ENCODE data around the gene UQCRHL. TPM values are rescaled to one million over a fixed set of nuclear protein-coding genes. Genes with fewer than 3 reads are reported as not detected.
A peak's percentile ranks its signal among the peaks of the same experiment; 100 is the strongest.
"Not testable (repeated sequence)": the region's sequence is repeated elsewhere in the genome, so short reads cannot be mapped to it uniquely, and the experiment has no call there.

Gene UQCRHL
- total RNA-seq, result 6.1 TPM
- long read RNA-seq, result 0 reads

- DNase-seq; intact Hi-C loops (cut with DNase I); ATAC-seq (ENCODE audit: poor library complexity): not testable (repeated sequence)
These were observed at the start of gene UQCRHL for GRCh38 chr1:15807549-15807948. Gene UQCRHL, minus strand, starts transcription at chr1:15807649. Its CDS starts 0 bp downstream, at chr1:15807649.

- DNase-seq (no peak), ATAC-seq (ENCODE audit: poor library complexity) (no peak)
- intact Hi-C loops (cut with DNase I), result no loop called here
These were observed 49.4 kb upstream of the UQCRHL start for GRCh38 chr1:15856888-15857287.

DNA sequence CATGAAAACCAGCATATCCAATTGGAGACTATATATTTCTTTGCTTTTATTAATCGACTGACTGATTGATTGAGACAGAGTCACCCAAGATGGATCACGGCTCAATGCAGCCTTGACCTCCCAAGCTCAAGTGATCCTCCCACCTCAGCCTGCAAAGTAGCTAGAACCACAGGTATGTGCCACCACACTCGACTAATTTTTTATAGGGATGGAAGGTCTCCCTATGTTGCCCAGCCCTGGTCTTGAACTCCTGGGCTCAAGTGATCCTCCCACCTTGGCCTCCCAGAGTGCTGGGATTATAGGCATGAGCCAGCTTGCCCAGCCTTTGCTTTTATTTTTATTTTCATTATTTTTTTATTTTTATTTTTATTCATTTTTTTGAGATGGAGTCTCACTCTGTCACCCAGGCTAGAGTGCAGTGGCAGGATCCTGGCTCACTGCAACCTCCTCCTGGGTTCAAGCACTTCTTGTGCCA lies 45.4 kb upstream of the UQCRHL start:
- ATAC-seq (ENCODE audit: poor library complexity), result no peak
- intact Hi-C loops (cut with DNase I), result no loop called here
- DNase-seq, result no peak

- no peak for ATAC-seq (ENCODE audit: poor library complexity)
These were observed 44.8 kb upstream of the UQCRHL start for GRCh38 chr1:15852036-15852827.

GRCh38 chr1:15851210-15852035 lies 44.0 kb upstream of the UQCRHL start:
- no peak for DNase-seq
- intact Hi-C loops (cut with DNase I), result no loop called here
- ATAC-seq (ENCODE audit: poor library complexity), result no peak

More at GRCh38 chr1:15852036-15852827, 44.8 kb upstream of the UQCRHL start:
- intact Hi-C loops (cut with DNase I), result no loop called here
- DNase-seq, result no peak

DNA sequence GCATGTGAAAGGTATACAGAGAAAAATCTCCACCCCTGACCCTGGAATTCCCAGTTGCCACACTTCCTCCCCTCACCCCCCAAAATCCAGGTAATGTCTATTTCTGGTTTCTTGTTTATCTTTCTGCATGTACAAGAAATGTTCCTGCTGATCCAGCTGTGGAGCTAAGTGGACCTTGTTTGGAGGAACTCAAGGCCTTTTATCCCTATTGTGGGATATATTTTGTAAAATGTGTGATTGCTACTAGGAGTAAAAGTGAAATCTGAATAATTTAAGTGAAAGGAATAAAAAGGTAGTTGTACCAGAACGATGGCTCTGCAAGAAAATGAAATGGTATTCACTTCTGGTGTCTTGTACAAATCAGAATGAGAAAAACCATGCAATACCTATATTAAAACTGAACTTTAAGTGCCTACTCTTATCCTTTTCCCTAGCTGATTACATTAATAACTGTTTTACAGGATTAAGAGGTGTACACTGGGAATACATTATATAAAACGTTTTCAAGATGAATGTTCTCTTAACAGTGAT lies 43.1 kb upstream of the UQCRHL start:
- intact Hi-C loops (cut with DNase I), result no loop called here

GRCh38 chr1:15849775-15850324 lies 42.4 kb upstream of the UQCRHL start:
- no peak for ATAC-seq (ENCODE audit: poor library complexity)

More for the DNA sequence above, 43.1 kb upstream of the UQCRHL start:
- DNase-seq (no peak), ATAC-seq (ENCODE audit: poor library complexity) (no peak)

GRCh38 chr1:15848929-15849774 lies 41.7 kb upstream of the UQCRHL start:
- ATAC-seq (ENCODE audit: poor library complexity) (peak; percentile 36), DNase-seq (peak; percentile 87)
- intact Hi-C loops (cut with DNase I), result loop anchor here (2.0 to 5.0 kb wide), 2 partner anchors 14 to 38 kb away; no protein-coding TSS in a partner anchor

More at GRCh38 chr1:15849775-15850324, 42.4 kb upstream of the UQCRHL start:
- DNase-seq, result no peak
- intact Hi-C loops (cut with DNase I), result loop anchor here (2.0 to 5.0 kb wide), 2 partner anchors 15 to 37 kb away; no protein-coding TSS in a partner anchor

DNA sequence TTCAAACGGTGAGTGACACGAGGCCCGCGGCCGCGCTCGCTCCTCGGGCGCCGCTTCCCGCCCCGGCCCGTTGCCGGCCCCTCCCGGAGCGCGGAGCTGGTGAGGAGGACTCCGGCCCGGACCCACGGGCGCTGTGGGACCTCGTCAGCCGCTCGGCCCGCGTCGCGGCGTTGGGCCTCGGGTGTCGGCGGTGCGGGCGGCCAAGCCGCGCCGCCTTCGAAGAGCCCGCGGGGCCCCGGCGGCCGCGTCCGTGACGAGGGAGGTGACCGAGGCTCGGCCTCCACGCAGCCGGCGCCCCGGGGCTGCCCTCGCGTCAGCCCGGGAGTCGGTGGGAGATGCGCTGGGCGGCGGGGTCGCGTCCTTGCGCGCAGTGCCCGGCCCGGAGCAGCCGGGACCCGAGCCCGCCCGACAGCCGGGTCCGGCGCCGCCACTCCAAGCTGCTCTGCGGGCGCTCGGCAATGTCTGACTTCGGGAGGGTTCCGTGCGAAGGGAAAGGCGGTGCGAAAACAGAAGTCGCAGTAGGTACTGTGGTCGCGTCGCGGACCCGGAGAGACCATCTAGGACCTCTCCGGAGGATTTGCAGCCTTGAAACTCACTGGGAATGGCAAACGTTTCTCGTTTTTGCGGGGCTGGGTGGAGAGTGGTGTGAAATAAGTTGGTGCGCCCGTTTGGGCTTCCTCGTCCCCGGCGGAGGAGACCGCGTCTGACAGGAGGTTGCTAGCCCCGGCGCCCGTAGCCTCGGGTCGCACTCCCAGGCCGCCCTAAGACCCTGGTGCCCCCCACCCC lies 40.9 kb upstream of the UQCRHL start:
- intact Hi-C loops (cut with DNase I), result loop anchor here (2.0 to 5.0 kb wide), 2 partner anchors 14 to 39 kb away; no protein-coding TSS in a partner anchor
- DNase-seq, result peak; percentile 63
- peak; percentile 14 for ATAC-seq (ENCODE audit: poor library complexity)

DNA sequence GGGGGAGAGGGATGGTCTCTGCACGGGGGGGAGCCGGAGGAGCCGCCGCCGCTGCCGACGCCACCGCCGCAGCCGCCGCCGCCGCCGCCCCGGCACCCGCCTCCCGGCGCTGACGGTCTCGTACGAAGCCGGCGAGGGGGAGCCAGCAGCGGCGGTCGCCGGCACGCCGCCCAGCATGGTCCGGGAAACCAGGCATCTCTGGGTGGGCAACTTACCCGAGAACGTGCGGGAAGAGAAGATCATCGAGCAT lies 40.4 kb upstream of the UQCRHL start:
- intact Hi-C loops (cut with DNase I), result loop anchor here (2.0 to 5.0 kb wide), 2 partner anchors 13 to 39 kb away; no protein-coding TSS in a partner anchor
- ATAC-seq (ENCODE audit: poor library complexity), result no peak
- no peak for DNase-seq

DNA sequence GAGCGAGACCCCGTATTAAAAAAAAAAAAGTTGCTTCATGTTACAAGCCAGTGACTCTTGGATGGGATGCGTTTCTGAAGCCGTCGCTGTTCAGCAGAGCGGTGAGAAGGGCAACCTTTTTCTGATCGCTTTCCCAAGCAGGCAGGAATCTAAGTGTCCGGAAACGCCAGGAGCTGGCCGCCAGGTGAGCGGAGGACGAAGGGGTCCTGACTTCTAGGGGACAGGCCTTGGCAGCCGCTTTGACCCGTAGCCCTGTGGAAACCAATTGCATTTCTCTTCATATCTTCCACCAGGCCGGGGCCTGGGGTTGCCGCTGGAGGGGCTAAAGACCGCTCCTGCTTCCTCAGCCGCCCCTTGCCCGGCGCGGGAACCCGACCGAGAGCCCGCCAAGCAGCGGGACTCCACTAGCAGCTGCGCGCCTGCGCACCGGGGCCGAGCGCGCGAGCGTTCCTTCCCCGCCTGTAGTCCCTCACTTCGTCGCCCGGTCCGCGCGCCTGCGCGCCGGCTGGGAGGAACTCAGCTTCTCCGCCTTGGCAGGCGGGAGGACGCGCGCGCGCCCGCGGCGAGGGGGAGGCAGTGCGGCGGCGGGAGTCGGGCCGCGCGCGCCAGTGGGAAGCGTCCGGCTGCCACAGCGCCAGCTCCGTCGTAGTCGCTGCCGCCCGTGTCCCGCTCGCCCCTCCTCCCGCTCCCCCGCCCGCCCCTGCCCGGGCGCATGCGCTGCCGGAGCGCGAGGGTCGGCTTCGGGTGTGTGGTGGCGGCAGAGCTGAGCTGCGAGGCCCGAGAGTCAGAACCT lies 39.8 kb upstream of the UQCRHL start, which contains the start of gene SPEN:
Gene SPEN, plus strand, starts transcription at position 608 of the 793 bp plus-strand sequence. CDS start 361 bp downstream, outside the sequence.
- DNase-seq (peak; percentile 99), ATAC-seq (ENCODE audit: poor library complexity) (peak; percentile 95)
- intact Hi-C loops (cut with DNase I), result loop anchor here (5.0 kb wide), 1 partner anchor 40 kb away; no protein-coding TSS in a partner anchor

DNA sequence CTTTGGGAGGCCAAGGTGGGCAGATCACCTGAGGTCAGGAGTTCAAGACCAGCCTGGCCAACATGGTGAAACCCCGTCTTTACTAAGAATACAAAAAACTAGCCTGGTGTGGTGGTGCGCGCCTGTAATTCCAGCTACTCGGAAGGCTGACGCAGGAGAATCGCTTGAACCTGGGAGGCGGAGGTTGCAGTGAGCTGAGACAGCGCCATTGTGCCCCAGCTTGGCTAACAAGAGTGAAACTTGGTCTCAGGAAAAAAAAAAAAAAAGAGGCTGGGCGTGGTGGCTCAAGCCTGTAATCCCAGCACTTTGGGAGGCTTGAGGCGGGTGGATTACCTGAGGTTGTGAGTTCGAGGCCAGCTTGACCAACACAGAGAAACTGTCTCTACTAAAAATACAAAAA lies 38.6 kb upstream of the UQCRHL start:
- intact Hi-C loops (cut with DNase I), result loop anchor here (5.0 kb wide), 1 partner anchor 41 kb away; no protein-coding TSS in a partner anchor
- not testable (repeated sequence) for ATAC-seq (ENCODE audit: poor library complexity); DNase-seq

GRCh38 chr1:15843826-15844572 lies 36.5 kb upstream of the UQCRHL start:
- intact Hi-C loops (cut with DNase I), result no loop called here
- no peak for DNase-seq
- no peak for ATAC-seq (ENCODE audit: poor library complexity)

DNA sequence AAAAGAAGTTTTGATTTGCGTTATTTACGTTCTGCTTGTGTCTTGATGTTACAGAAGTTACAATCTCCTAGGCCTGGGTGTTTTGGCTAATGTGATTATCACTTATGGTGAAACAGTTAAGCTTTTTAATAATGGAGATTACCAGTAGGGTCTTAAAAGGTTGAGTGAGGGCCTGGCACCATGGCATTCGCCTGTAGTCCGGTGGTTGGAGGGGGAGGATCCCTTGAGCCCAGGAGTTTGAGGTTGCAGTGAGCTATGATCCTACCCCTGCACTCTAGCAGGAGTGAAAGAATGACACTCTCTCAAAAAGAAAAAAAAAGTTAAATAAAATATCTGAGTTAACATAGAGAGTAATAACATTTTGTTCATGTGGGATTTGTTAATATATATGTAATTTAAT lies 31.3 kb upstream of the UQCRHL start:
- intact Hi-C loops (cut with DNase I), result no loop called here
- ATAC-seq (ENCODE audit: poor library complexity) (no peak), DNase-seq (no peak)

GRCh38 chr1:15837931-15838330 lies 30.5 kb upstream of the UQCRHL start:
- ATAC-seq (ENCODE audit: poor library complexity) (no peak), DNase-seq (no peak)
- intact Hi-C loops (cut with DNase I), result no loop called here
